CD14-positive monocyte (primary cell): ENCODE results near the gene OR2T34. TPM values are rescaled to one million over a fixed set of nuclear protein-coding genes. Genes with fewer than 3 reads are reported as not detected.

Source experiments
- DNase-seq, 3 donors: peaks; one replicate each; pipeline ENCODE4 v3.0.0-alpha.2; 2011 to 2022
- H2AFZ ChIP-seq: 2 replicates; pipeline ENCODE4 v1.6.0; 2012; ENCODE audit warnings: mild to moderate bottlenecking, low read depth, low read length, inconsistent platforms; ENCODE audit not compliant: insufficient read depth, poor library complexity, severe bottlenecking
- H3K27ac ChIP-seq, 2 donors: 1 replicate in 1 of 2; 2 replicates in 1 of 2; pipeline ENCODE4 v1.5.1; 2012 to 2013; ENCODE audit warnings: low read length in 2 of 2, control low read depth in 1 of 2, inconsistent platforms in 1 of 2, low read depth in 1 of 2, mild to moderate bottlenecking in 1 of 2
- H3K27me3 ChIP-seq, 2 donors: one replicate each; pipeline versions ENCODE4 v1.6.0 to v1.6.1; 2011 to 2013; ENCODE audit warnings: low read length in 2 of 2; ENCODE audit not compliant: control insufficient read depth in 2 of 2, insufficient read depth in 2 of 2
- H3K36me3 ChIP-seq, 2 donors: replicated peaks in 1 of 2; 1 replicate in 1 of 2; 2 replicates in 1 of 2; pipeline versions ENCODE4 v1.5.1 to v1.6.1; 2012 to 2013; ENCODE audit warnings: low read length in 2 of 2, control low read depth in 1 of 2, inconsistent platforms in 1 of 2, mild to moderate bottlenecking in 1 of 2; ENCODE audit not compliant: insufficient read depth in 2 of 2, control insufficient read depth in 1 of 2
- H3K4me1 ChIP-seq, 2 donors: 1 replicate in 1 of 2; 2 replicates in 1 of 2; pipeline versions ENCODE4 v1.5.1 to v1.6.1; 2012 to 2013; ENCODE audit warnings: low read length in 2 of 2, control low read depth in 1 of 2, inconsistent platforms in 1 of 2, mild to moderate bottlenecking in 1 of 2, moderate library complexity in 1 of 2; ENCODE audit not compliant: insufficient read depth in 2 of 2, control insufficient read depth in 1 of 2
- H3K4me2 ChIP-seq: replicated peaks from 2 replicates; pipeline ENCODE3; 2012; ENCODE audit warnings: low read length, moderate library complexity, mild to moderate bottlenecking; ENCODE audit not compliant: poor library complexity, severe bottlenecking; ENCODE audit errors: extremely low read depth
- H3K4me3 ChIP-seq, 3 experiments: fragments of 200-600 bp in 1 of 3; sonication (generic) in 1 of 3; replicated peaks in 1 of 3; 1 replicate in 2 of 3; 2 replicates in 1 of 3; pipeline ENCODE4 v1.5.1; 2011 to 2013; ENCODE audit warnings: low read length in 3 of 3, mild to moderate bottlenecking in 3 of 3, control low read depth in 2 of 3, low read depth in 2 of 3, inconsistent platforms in 1 of 3, moderate library complexity in 1 of 3
- H3K79me2 ChIP-seq: 2 replicates; pipeline ENCODE4 v1.6.0; 2012; ENCODE audit warnings: mild to moderate bottlenecking, control low read depth, inconsistent platforms, low read length, moderate library complexity; ENCODE audit not compliant: insufficient read depth
- H3K9ac ChIP-seq: 2 replicates; pipeline ENCODE4 v1.6.0; 2017; ENCODE audit warnings: low read length, mild to moderate bottlenecking; ENCODE audit not compliant: insufficient read depth, poor library complexity, severe bottlenecking
- H3K9me3 ChIP-seq, 2 donors: replicated peaks in 1 of 2; 1 replicate in 1 of 2; 2 replicates in 1 of 2; pipeline versions ENCODE4 v1.5.1 to v1.6.1; 2012 to 2013; ENCODE audit warnings: low read length in 2 of 2, control low read depth in 1 of 2; ENCODE audit not compliant: control insufficient read depth in 1 of 2, insufficient read depth in 1 of 2
- H4K20me1 ChIP-seq: 2 replicates; pipeline ENCODE4 v1.6.0; 2012; ENCODE audit warnings: mild to moderate bottlenecking, low read length, control low read depth, moderate library complexity; ENCODE audit not compliant: insufficient read depth
- H3K27ac Mint-ChIP-seq, 7 donors: one replicate each; pipeline ENCODE4 v1.8.0; 2020; ENCODE audit warnings: mild to moderate bottlenecking in 7 of 7, mixed read lengths in 7 of 7, moderate library complexity in 6 of 7, inconsistent platforms in 2 of 7
- H3K27me3 Mint-ChIP-seq, 3 donors: one replicate each; pipeline ENCODE4 v1.8.0; 2021 to 2022; ENCODE audit warnings: low read depth in 3 of 3, mild to moderate bottlenecking in 3 of 3, mixed read lengths in 3 of 3, moderate library complexity in 3 of 3, inconsistent platforms in 1 of 3
- H3K36me3 Mint-ChIP-seq, 2 donors: one replicate each; pipeline ENCODE4 v1.8.0; 2020; ENCODE audit warnings: mixed read lengths in 2 of 2, inconsistent platforms in 1 of 2, mild to moderate bottlenecking in 1 of 2
- H3K4me1 Mint-ChIP-seq: one replicate; pipeline ENCODE4 v1.8.0; 2020; ENCODE audit warnings: mild to moderate bottlenecking, mixed read lengths
- H3K4me3 Mint-ChIP-seq, 2 donors: one replicate each; pipeline ENCODE4 v1.8.0; 2020; ENCODE audit warnings: mild to moderate bottlenecking in 2 of 2, mixed read lengths in 2 of 2, moderate library complexity in 1 of 2
- H3K9me3 Mint-ChIP-seq, 7 donors: one replicate each; pipeline ENCODE4 v1.8.0; 2020 to 2022; ENCODE audit warnings: mixed read lengths in 7 of 7, mild to moderate bottlenecking in 6 of 7, moderate library complexity in 6 of 7, inconsistent platforms in 2 of 7
- CTCF ChIP-seq: fragments of 200-600 bp; IDR thresholded peaks from one replicate; pipeline ENCODE4 v1.8.0; 2022; ENCODE audit warnings: antibody characterized with exemption, mild to moderate bottlenecking
- WGBS: methylation state at CpG from one replicate; pipeline ENCODE4 v1.1.5; 2013; ENCODE audit warnings: missing lambda C conversion rate; ENCODE audit not compliant: insufficient coverage; 5-methylcytosine and 5-hydroxymethylcytosine counted together
- intact Hi-C, 2 donors: fragments of 100-400 bp; cut with micrococcal nuclease; formaldehyde crosslinking; loops; one replicate each; pipeline versions ENCODE4 v1.15.0 to v1.15.1; 2023
- polyA plus RNA-seq, 3 donors: library from polyadenylated mRNA; depleted of rRNA in 1 of 3; unstranded in 2 of 3; stranded (reverse) in 1 of 3; fragments of 300-500 nt in 2 of 3; fragments of >200 nt in 1 of 3; fragmentation: Illumina TruSeq in 2 of 3; gene quantifications; 1 replicate in 2 of 3; 2 replicates in 1 of 3; pipeline ENCODE4 v1.2.3, GENCODE V29; 2012 to 2021

OR2T34 gene
- polyA plus RNA-seq, 3 donors: not detected

GRCh38 chr1:248592655-248593054, 18.1 kb upstream of the OR2T34 start:
- Histone ChIP-seq H3K27me3 (no peaks in the 10 kb centered on the region), H3K9ac (no peak overlapping the region), H3K4me2 (no peak overlapping the region), H3K36me3 (no peaks in the 10 kb centered on the region), H3K27ac (no peak overlapping the region), H2AFZ (no peak overlapping the region), H3K4me3 (no peak overlapping the region), H3K4me1 (no peaks in the 10 kb centered on the region), H3K79me2 (no peaks in the 10 kb centered on the region), H4K20me1 (no peaks in the 10 kb centered on the region), H3K9me3 (no peaks in the 10 kb centered on the region)
- Mint-ChIP-seq H3K9me3 (peaks cover 0 to 3% (median 2%) of the 10 kb centered on the region in 7 donors), H3K4me3 (no peak overlapping the region), H3K27ac (no peak overlapping the region), H3K36me3 (no peaks in the 10 kb centered on the region), H3K4me1 (peaks cover 3% of the 10 kb centered on the region), H3K27me3 (no peaks in the 10 kb centered on the region)
- DNase-seq: no peak
- TF ChIP-seq CTCF: no peak
- WGBS: no CpG with 5 or more reads among the region's 1 CpG
- intact Hi-C loops: no loop called here

DNA sequence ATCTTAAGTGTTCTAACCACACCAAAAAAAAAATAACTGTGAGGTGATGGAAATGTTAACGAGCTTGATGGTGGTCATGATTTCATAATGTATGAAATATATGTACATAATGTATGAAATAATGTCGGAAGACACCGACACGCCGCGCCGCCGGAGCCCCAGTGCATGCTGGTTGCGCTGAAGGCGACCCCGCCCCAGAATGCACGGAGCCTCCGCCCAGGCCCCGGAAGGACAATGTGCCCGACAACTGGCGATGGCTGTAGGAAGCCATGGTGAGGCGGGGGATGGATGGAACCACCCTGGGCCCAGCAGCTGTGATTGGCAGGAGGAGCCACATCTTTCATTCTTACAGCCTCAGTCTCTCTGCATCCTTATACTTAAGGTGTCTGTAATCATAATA, 15.5 kb upstream of the OR2T34 start:
- H3K27ac Mint-ChIP-seq: no peak overlapping the region
- H3K27me3 ChIP-seq: no peaks in the 10 kb centered on the region
- WGBS: 98% methylated on average over 8 of the region's 17 CpGs
- no peaks in the 10 kb centered on the region for H3K79me2 ChIP-seq
- H4K20me1 ChIP-seq: no peaks in the 10 kb centered on the region
- no peaks in the 10 kb centered on the region for H3K4me1 Mint-ChIP-seq
- no peak overlapping the region for H3K9ac ChIP-seq
- intact Hi-C loops: no loop called here
- H3K4me2 ChIP-seq: no peak overlapping the region
- no peaks in the 10 kb centered on the region for H3K36me3 ChIP-seq
- H3K27ac ChIP-seq: no peak overlapping the region
- no peak for DNase-seq
- H3K4me3 Mint-ChIP-seq: no peak overlapping the region
- H3K36me3 Mint-ChIP-seq: no peaks in the 10 kb centered on the region
- H3K9me3 ChIP-seq: no peaks in the 10 kb centered on the region
- no peak for TF ChIP-seq CTCF
- H3K9me3 Mint-ChIP-seq: peaks cover 0 to 3% (median 2%) of the 10 kb centered on the region in 7 donors
- H3K4me3 ChIP-seq: no peak overlapping the region
- H2AFZ ChIP-seq: no peak overlapping the region
- H3K4me1 ChIP-seq: no peaks in the 10 kb centered on the region
- peaks cover 0 to 3% (median 0%) of the 10 kb centered on the region in 3 donors for H3K27me3 Mint-ChIP-seq
